ENCODE measurements around the gene PRRT1B. TPM values are rescaled to one million over a fixed set of nuclear protein-coding genes. Genes with fewer than 3 reads are reported as not detected.
A peak's percentile ranks its signal among the peaks of the same experiment; 100 is the strongest.

Gene PRRT1B
- total RNA-seq, 2 experiments from 2014 or later = not detected

DNA sequence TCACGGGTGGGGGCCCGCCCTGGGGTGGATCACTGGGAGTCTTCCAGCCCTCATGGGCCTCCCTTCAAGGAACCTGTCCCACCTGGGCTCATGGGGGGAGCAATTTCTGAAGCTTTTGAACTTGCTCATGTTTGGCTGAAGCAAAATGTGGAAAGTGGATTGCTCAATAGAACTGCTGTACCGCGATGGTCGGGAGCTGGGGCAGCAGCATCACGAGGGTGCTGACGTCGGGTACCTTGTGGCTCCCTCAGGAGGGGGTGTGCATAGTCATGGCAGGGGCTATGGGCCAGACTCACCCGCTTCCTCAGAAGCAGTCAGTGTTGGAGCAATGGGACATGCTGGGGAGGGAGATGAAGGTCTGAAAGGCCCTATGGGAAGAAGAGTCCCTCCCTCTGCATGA is 57.9 kb downstream of the PRRT1B start:
- Histone ChIP-seq H3K4me1 (ENCODE audit: insufficient read depth, low read length) (peaks cover 3% of the 10 kb centered on the region), H3K36me3 (ENCODE audit: insufficient read depth, low read length) (peaks cover 82% of the 10 kb centered on the region), H3K27me3 (ENCODE audit: control insufficient read depth in 1 of 2, insufficient read depth in 2 of 2, low read length in 2 of 2) (no peaks in the 10 kb centered on the region), H3K4me3 (ENCODE audit: low read length) (no peak overlapping the region), H3K27ac (ENCODE audit: low read depth in 1 of 2, low read length in 2 of 2) (no peak overlapping the region), H3K9me3 (ENCODE audit: control insufficient read depth in 1 of 2, insufficient read depth in 1 of 2, low read length in 2 of 2) (no peaks in the 10 kb centered on the region)
- ATAC-seq (ENCODE audit: poor library complexity) (no peak), DNase-seq (peak in 1 of 14 experiments; percentile 38)
- TF ChIP-seq, protein P1, sequence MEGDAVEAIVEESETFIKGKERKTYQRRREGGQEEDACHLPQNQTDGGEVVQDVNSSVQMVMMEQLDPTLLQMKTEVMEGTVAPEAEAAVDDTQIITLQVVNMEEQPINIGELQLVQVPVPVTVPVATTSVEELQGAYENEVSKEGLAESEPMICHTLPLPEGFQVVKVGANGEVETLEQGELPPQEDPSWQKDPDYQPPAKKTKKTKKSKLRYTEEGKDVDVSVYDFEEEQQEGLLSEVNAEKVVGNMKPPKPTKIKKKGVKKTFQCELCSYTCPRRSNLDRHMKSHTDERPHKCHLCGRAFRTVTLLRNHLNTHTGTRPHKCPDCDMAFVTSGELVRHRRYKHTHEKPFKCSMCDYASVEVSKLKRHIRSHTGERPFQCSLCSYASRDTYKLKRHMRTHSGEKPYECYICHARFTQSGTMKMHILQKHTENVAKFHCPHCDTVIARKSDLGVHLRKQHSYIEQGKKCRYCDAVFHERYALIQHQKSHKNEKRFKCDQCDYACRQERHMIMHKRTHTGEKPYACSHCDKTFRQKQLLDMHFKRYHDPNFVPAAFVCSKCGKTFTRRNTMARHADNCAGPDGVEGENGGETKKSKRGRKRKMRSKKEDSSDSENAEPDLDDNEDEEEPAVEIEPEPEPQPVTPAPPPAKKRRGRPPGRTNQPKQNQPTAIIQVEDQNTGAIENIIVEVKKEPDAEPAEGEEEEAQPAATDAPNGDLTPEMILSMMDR (IDR thresholded peaks at IDR 0.05) = no peak
- ChIA-PET POLR2A (no interaction called here), CTCF (no interaction called here)
- H3K9me3 Mint-ChIP-seq = no peaks in the 10 kb centered on the region
- intact Hi-C loops (cut with DNase I, micrococcal nuclease) = no loop called here
- H3K4me3 Mint-ChIP-seq = no peak overlapping the region
- H3K4me1 Mint-ChIP-seq (ENCODE audit: low read depth) = no peaks in the 10 kb centered on the region
- no peaks in the 10 kb centered on the region for H3K27me3 Mint-ChIP-seq
- peaks cover 89% of the 10 kb centered on the region for H3K36me3 Mint-ChIP-seq (ENCODE audit: low read depth)
- no peak overlapping the region for H3K27ac Mint-ChIP-seq

DNA sequence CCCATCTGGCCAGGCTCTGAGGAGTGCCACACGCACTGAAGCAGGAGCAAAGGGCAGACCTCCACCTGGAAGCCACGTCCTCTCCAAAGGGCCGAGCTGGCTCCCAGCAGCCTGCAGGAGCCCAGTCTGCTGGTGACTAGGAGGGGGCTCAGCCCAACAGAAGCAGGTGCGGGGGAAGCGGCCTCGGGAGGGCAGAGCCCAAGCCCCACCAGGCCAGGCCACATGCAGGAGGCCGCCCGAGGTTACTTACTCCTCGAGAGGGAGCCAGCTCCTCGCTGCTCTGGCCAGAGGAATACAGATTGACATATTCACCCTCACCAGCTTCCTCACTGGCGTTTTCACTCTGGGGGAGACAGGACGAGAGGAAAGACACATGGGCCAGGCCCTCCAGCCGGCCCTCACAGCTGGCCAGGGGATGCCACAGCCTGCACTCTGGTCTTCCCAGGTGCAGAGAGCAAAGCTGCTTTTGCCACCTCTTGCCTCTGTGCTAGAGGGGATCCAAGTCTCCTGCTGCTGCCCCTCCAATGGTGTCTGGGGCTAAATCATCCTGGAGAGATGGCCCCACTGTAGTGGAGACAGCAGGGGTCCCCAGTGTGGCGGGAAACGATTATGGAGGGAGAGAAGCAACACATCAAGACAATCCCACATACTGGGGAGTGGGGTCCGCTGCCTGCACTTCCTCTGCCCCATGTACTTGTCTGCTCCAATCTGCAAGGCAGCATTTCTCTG is 58.6 kb downstream of the PRRT1B start:
- Mint-ChIP-seq H3K9me3 (no peaks in the 10 kb centered on the region), H3K4me3 (no peak overlapping the region), H3K27me3 (no peaks in the 10 kb centered on the region), H3K36me3 (ENCODE audit: low read depth) (peaks cover 90% of the 10 kb centered on the region), H3K27ac (no peak overlapping the region), H3K4me1 (ENCODE audit: low read depth) (no peaks in the 10 kb centered on the region)
- ATAC-seq (ENCODE audit: poor library complexity) (no peak), DNase-seq (no peak)
- Histone ChIP-seq H3K4me3 (ENCODE audit: low read length) (no peak overlapping the region), H3K36me3 (ENCODE audit: insufficient read depth, low read length) (peaks cover 83% of the 10 kb centered on the region), H3K27me3 (ENCODE audit: control insufficient read depth in 1 of 2, insufficient read depth in 2 of 2, low read length in 2 of 2) (no peaks in the 10 kb centered on the region), H3K9me3 (ENCODE audit: control insufficient read depth in 1 of 2, insufficient read depth in 1 of 2, low read length in 2 of 2) (no peaks in the 10 kb centered on the region), H3K27ac (ENCODE audit: low read depth in 1 of 2, low read length in 2 of 2) (no peak overlapping the region), H3K4me1 (ENCODE audit: insufficient read depth, low read length) (peaks cover 3% of the 10 kb centered on the region)
- POLR2A ChIA-PET = no interaction called here
- intact Hi-C loops (cut with DNase I, micrococcal nuclease) = no loop called here
- TF ChIP-seq, protein P1 (IDR thresholded peaks at IDR 0.05) = no peak
- CTCF ChIA-PET = interaction anchor here (0.8 kb wide), 1 partner anchor 632 kb away, joined by 3 read pairs; no protein-coding TSS in a partner anchor

DNA sequence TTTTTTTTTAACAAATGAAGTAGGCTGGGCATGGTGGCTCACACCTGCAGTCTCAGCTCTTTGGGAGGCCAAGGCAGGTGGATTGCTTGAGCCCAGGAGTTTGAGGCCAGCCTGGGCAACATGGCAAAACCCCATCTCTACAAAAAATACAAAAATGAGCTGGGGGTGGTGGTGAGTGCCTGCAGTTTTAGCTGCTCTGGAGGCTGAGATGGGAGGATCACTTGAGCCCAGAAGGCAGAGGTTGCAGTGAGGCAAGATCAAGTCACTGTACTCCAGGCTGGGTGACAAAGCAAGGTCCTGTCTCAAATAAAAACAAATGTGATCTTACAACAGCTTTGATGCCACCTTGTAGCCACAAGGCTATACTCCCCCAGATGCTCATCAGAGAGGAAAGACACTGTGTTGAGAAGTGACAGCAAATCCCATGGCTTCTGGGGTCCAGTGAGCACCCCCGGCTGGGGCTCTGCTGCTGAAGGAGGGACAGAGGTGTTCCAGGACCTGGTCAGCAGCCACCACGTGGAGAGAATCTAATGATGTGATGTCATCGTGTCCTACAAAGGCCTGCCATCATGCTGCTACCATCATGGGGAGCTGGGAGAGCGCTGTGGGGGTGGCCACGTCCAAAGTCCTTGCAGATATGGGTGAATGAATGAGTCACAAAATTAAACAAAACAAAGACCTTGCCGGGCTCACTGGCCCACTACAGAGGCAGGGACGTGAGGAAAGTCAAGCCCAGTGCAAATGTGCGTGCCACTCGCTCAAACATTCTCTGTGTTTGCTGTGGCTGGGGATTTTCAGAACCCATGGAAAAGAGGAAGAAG is 60.7 kb downstream of the PRRT1B start:
- intact Hi-C loops (cut with DNase I, micrococcal nuclease) = no loop called here
- ChIA-PET CTCF (interaction anchor here (1.2 kb wide), 1 partner anchor 15 kb away, joined by 3 read pairs; no protein-coding TSS in a partner anchor), POLR2A (no interaction called here)
- Mint-ChIP-seq H3K36me3 (ENCODE audit: low read depth) (peaks cover 88% of the 10 kb centered on the region), H3K27me3 (no peaks in the 10 kb centered on the region), H3K27ac (no peak overlapping the region), H3K4me3 (no peak overlapping the region), H3K9me3 (no peaks in the 10 kb centered on the region), H3K4me1 (ENCODE audit: low read depth) (no peaks in the 10 kb centered on the region)
- Histone ChIP-seq H3K4me1 (ENCODE audit: insufficient read depth, low read length) (peaks cover 3% of the 10 kb centered on the region), H3K27me3 (ENCODE audit: control insufficient read depth in 1 of 2, insufficient read depth in 2 of 2, low read length in 2 of 2) (no peaks in the 10 kb centered on the region), H3K27ac (ENCODE audit: low read depth in 1 of 2, low read length in 2 of 2) (no peak overlapping the region), H3K4me3 (ENCODE audit: low read length) (no peak overlapping the region), H3K36me3 (ENCODE audit: insufficient read depth, low read length) (peaks cover 83% of the 10 kb centered on the region), H3K9me3 (ENCODE audit: control insufficient read depth in 1 of 2, insufficient read depth in 1 of 2, low read length in 2 of 2) (no peaks in the 10 kb centered on the region)
- TF ChIP-seq, protein P1 (IDR thresholded peaks at IDR 0.05) = no peak
- ATAC-seq (ENCODE audit: poor library complexity) = no peak
- DNase-seq = no peak

Data from CD4-positive, alpha-beta T cell (primary cell).